CD8-positive, alpha-beta memory T cell (primary cell): ENCODE data around the gene RPL7A. TPM values are rescaled to one million over a fixed set of nuclear protein-coding genes. Genes with fewer than 3 reads are reported as not detected.
A peak's percentile ranks its signal among the peaks of the same experiment; 100 is the strongest.
"Not testable (repeated sequence)": the region's sequence is repeated elsewhere in the genome, so short reads cannot be mapped to it uniquely, and the experiment has no call there.

Experiments
- CTCF ChIA-PET: fragments of 350-600 bp; sonication (Branson Sonifier 250); formaldehyde crosslinking; loops from one replicate; lab custom pipeline; 2021; ENCODE audit warnings: antibody characterized with exemption; lab: Charles Lee
- POLR2A ChIA-PET: fragments of 350-600 bp; sonication (Branson Sonifier 250); formaldehyde crosslinking; loops from one replicate; lab custom pipeline; 2021; ENCODE audit warnings: antibody characterized with exemption; lab: Charles Lee
- DNase-seq, 5 donors: peaks; one replicate each; pipeline versions ENCODE4 v3.0.0 to v3.0.0-alpha.2; 2020 to 2022; ENCODE audit warnings: mixed read lengths in 1 of 5
- H3K27ac ChIP-seq: one replicate; pipeline ENCODE4 v1.7.0; 2013; ENCODE audit warnings: low read depth, mild to moderate bottlenecking, low read length, moderate library complexity
- H3K27me3 ChIP-seq: 2 replicates; pipeline ENCODE4 v1.7.0; 2013; ENCODE audit warnings: low read length, mild to moderate bottlenecking; ENCODE audit not compliant: insufficient read depth, poor library complexity, severe bottlenecking
- H3K36me3 ChIP-seq: 2 replicates; pipeline ENCODE4 v1.7.0; 2013; ENCODE audit warnings: mild to moderate bottlenecking, low read length, moderate library complexity; ENCODE audit not compliant: insufficient read depth
- H3K4me1 ChIP-seq: 2 replicates; pipeline ENCODE4 v1.7.0; 2013; ENCODE audit warnings: mild to moderate bottlenecking, low read length, moderate library complexity; ENCODE audit not compliant: insufficient read depth
- H3K4me3 ChIP-seq: 2 replicates; pipeline ENCODE4 v1.7.0; 2013; ENCODE audit warnings: mild to moderate bottlenecking, low read length
- H3K9me3 ChIP-seq: 2 replicates; pipeline ENCODE4 v1.7.0; 2013; ENCODE audit warnings: mild to moderate bottlenecking, low read length
- H3K27ac Mint-ChIP-seq, 8 donors: one replicate each; pipeline ENCODE4 v1.8.0; 2020 to 2021; ENCODE audit warnings: mixed read lengths in 8 of 8, mild to moderate bottlenecking in 6 of 8, inconsistent platforms in 3 of 8, moderate library complexity in 3 of 8
- H3K27me3 Mint-ChIP-seq, 2 donors: one replicate each; pipeline ENCODE4 v1.8.0; 2020 to 2021; ENCODE audit warnings: mixed read lengths in 2 of 2, mild to moderate bottlenecking in 1 of 2, moderate library complexity in 1 of 2
- H3K36me3 Mint-ChIP-seq, 3 donors: one replicate each; pipeline ENCODE4 v1.8.0; 2020 to 2021; ENCODE audit warnings: mixed read lengths in 3 of 3, inconsistent platforms in 1 of 3, mild to moderate bottlenecking in 1 of 3
- H3K4me1 Mint-ChIP-seq, 3 donors: one replicate each; pipeline ENCODE4 v1.8.0; 2020 to 2021; ENCODE audit warnings: mixed read lengths in 3 of 3, inconsistent platforms in 1 of 3, mild to moderate bottlenecking in 1 of 3
- H3K4me3 Mint-ChIP-seq, 7 donors: one replicate each; pipeline ENCODE4 v1.8.0; 2020 to 2021; ENCODE audit warnings: mixed read lengths in 7 of 7, mild to moderate bottlenecking in 6 of 7, moderate library complexity in 4 of 7, inconsistent platforms in 2 of 7
- H3K9me3 Mint-ChIP-seq, 5 donors: one replicate each; pipeline ENCODE4 v1.8.0; 2020 to 2022; ENCODE audit warnings: mixed read lengths in 5 of 5, mild to moderate bottlenecking in 3 of 5, moderate library complexity in 2 of 5, inconsistent platforms in 1 of 5
- polyA plus RNA-seq: library from polyadenylated mRNA; unstranded; fragments of 300-500 nt; fragmentation: Illumina TruSeq; gene quantifications from one replicate; pipeline ENCODE4 v1.2.3, GENCODE V29; 2021
- total RNA-seq, 2 experiments: library from RNA; stranded (reverse); gene quantifications; one replicate each; pipeline ENCODE4 v1.2.3, GENCODE V29; 2021

The RPL7A gene
- total RNA-seq (1,000 to 10,000 TPM; 3,139 to 3,155 TPM), polyA plus RNA-seq (1,038 TPM)

DNA sequence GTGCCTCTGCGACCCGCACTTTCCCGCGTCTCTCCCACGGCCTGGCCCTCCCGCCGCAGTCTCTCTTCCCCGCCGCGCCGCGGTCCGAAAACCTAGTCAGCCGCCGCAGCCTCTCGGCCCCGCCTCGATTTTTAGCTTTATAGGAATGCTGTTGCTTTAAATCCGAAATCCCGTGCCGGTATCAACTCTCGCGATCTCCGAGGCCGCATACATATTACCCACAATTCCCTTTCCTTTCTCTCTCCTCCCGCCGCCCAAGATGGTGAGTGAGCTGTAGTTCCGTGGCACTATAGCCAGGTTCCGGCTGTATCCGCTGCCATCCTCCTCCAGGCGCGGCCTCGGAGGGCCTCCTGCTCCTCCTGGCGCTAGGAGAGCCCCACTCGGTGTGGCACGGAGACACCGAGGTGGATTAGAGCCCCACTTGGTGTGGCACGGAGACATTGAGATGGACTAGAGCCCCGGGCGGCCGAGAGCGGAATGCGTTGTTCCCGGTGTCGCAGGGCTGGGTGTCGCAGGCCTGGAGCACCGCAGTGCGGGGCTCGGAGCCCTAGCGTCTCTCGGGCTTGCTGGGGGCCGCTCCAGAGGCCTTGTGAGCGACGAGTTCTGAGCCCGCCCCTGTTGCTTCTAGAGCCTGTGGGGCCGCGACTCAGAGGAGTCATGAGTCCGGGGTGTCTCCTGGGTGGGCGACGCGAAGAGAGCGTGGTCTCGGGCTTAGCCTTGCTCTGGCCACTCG is at the start of gene RPL7A, which contains the start of gene MED22:
RPL7A (plus strand) TSS at position 234 of the 733 bp plus-strand sequence; CDS start at position 260, 26 bp downstream.
MED22 (minus strand) TSS at position 147 of the 733 bp plus-strand sequence. CDS start 1,469 bp downstream, outside the sequence.
- peak; percentile 80 to 95 (median 90) for DNase-seq
- Mint-ChIP-seq H3K4me1 (peaks cover 29 to 47% (median 38%) of the 10 kb centered on the region in 3 donors), H3K27me3 (peaks cover 0 to 3% of the 10 kb centered on the region in 2 donors), H3K27ac (peak within 1 kb of the TSS; percentile 89 to 99 (median 98)), H3K9me3 (no peaks in the 10 kb centered on the region), H3K36me3 (peaks cover 7 to 86% (median 17%) of the 10 kb centered on the region in 3 donors), H3K4me3 (peak within 1 kb of the TSS; percentile 93 to 100 (median 99))
- peak within 1 kb of the TSS; percentile 92 for H3K27ac ChIP-seq
- no peaks in the 10 kb centered on the region for H3K9me3 ChIP-seq
- H3K36me3 ChIP-seq = peaks cover 56% of the 10 kb centered on the region
- peak within 1 kb of the TSS; percentile 99 for H3K4me3 ChIP-seq
- H3K27me3 ChIP-seq = no peaks in the 10 kb centered on the region
- POLR2A ChIA-PET = interaction anchor here (0.6 to 1.8 kb wide), 10 partner anchors 8 to 336 kb away, joined by 3 to 25 read pairs (median 6); partner anchors contain the start of genes REXO4, STKLD1, SURF1 and SURF2
- peaks cover 29% of the 10 kb centered on the region for H3K4me1 ChIP-seq
- CTCF ChIA-PET = interaction anchor here (0.8 to 6.1 kb wide), 4 partner anchors 8 to 56 kb away, joined by 3 to 47 read pairs (median 4); partner anchors contain the start of genes SURF1 and SURF2

DNA sequence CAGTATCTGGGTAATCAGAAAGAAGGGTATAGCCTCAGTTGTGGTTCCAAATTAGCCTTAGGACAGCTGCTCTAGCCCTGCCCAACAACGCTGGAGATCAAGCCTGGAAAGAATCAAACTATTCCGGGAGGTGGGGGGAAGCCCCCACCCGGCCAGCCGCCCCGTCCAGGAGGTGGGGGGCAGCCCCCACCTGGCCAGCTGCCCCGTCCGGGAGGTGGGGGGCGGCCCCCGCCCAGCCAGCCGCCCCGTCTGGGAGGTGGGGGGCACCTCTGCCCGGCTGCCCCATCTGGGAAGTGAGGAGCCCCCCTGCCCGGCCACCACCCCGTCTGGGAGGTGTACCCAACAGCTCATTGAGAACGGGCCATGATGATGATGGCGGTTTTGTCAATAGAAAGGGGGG is 48.0 kb upstream of the RPL7A start:
- CTCF ChIA-PET, H3K9me3 ChIP-seq, POLR2A ChIA-PET, H3K4me1 ChIP-seq, H3K36me3 ChIP-seq, H3K9me3 Mint-ChIP-seq, H3K36me3 Mint-ChIP-seq, H3K4me3 ChIP-seq, H3K4me1 Mint-ChIP-seq, DNase-seq, H3K27ac ChIP-seq, H3K27me3 ChIP-seq, H3K27ac Mint-ChIP-seq, H3K4me3 Mint-ChIP-seq: not testable (repeated sequence)
- H3K27me3 Mint-ChIP-seq = peaks cover 15 to 25% of the 10 kb centered on the region in 2 donors

DNA sequence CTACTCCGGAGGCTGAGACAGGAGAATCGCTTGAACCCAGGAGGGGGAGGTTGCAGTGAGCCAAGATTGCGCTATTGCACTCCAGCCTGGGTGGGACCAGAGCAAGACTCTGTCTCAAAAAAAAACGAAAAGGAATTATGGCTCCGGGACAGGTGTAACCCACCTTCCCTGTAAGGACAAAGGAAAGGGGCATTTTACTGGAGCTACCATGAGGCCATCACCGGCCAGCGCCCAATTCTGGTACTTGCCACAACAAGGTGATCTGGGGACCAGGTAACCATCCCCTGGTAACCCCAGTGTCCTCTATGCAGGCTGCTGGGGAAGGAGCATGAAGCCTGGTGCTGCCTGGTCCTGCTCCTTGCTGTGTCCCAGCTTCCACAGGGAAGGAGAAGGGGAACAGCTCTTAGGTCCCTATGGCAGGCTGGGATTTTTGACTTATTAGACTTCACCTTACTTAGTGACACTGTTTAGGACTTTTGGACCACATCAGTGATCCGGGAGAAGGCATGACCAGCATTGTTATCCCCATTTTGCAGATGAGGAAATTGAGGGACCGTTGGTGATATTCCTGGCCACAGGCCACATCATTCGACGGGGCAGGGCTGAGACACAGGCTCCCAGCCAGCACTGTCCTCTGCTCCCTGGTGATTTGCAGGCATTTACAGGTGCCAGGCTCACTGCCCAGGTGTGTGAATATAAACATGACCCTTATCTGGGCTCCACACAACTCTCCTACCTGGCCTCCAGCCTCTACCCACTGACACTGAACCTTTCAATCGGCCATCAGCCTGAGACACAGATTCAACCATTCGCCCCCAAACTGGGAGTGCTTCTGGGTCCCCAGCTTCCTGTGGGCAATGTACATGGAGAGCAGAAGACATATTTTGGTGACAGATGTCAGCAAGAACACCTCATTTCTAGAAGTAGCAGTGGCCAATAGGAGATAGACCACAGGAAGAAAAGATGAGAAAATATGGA is 46.5 kb upstream of the RPL7A start:
- Mint-ChIP-seq H3K4me3 (no peak overlapping the region), H3K36me3 (no peaks in the 10 kb centered on the region), H3K4me1 (no peaks in the 10 kb centered on the region), H3K9me3 (no peaks in the 10 kb centered on the region), H3K27me3 (peaks cover 9 to 19% of the 10 kb centered on the region in 2 donors), H3K27ac (peak overlapping the region in 1 of 8 donors; percentile 29)
- H3K4me3 ChIP-seq = no peak overlapping the region
- DNase-seq = no peak
- ChIA-PET POLR2A (no interaction called here), CTCF (no interaction called here)
- no peak overlapping the region for H3K27ac ChIP-seq
- H3K36me3 ChIP-seq = no peaks in the 10 kb centered on the region
- no peaks in the 10 kb centered on the region for H3K4me1 ChIP-seq
- no peaks in the 10 kb centered on the region for H3K9me3 ChIP-seq
- no peaks in the 10 kb centered on the region for H3K27me3 ChIP-seq

- H3K4me3 ChIP-seq = no peak overlapping the region
- H3K36me3 Mint-ChIP-seq = no peaks in the 10 kb centered on the region
- CTCF ChIA-PET = no interaction called here
Measured at GRCh38 chr9:133303266-133304157, 44.5 kb upstream of the RPL7A start.

DNA sequence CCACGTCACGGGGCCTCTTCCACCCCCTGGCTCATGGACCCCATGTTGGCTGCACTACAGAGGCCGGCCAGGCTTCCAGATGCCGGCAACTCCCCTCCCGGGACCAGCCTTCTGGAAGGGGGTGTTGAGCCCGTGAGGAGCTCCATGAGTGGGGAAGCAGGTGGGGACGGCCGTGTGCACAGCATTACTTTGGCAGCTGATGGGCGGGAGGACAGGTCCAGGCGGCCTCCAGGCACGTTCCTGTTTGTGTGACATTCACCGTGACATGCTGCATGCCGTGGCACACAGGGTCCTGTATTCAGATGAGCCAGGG is 43.9 kb upstream of the RPL7A start:
- no peaks in the 10 kb centered on the region for H3K4me1 Mint-ChIP-seq
- no peaks in the 10 kb centered on the region for H3K36me3 ChIP-seq
- ChIA-PET CTCF (no interaction called here), POLR2A (no interaction called here)
- no peak overlapping the region for H3K4me3 ChIP-seq
- H3K27me3 Mint-ChIP-seq = peaks cover 4 to 22% of the 10 kb centered on the region in 2 donors
- H3K9me3 Mint-ChIP-seq = no peaks in the 10 kb centered on the region
- no peaks in the 10 kb centered on the region for H3K9me3 ChIP-seq
- no peaks in the 10 kb centered on the region for H3K27me3 ChIP-seq
- H3K4me3 Mint-ChIP-seq = no peak overlapping the region
- H3K27ac Mint-ChIP-seq = no peak overlapping the region
- no peak overlapping the region for H3K27ac ChIP-seq
- no peak for DNase-seq
- H3K4me1 ChIP-seq = no peaks in the 10 kb centered on the region
- no peaks in the 10 kb centered on the region for H3K36me3 Mint-ChIP-seq

More at GRCh38 chr9:133303266-133304157, 44.5 kb upstream of the RPL7A start:
- no peak overlapping the region for H3K27ac ChIP-seq
- POLR2A ChIA-PET = no interaction called here
- peaks cover 5 to 21% of the 10 kb centered on the region in 2 donors for H3K27me3 Mint-ChIP-seq
- no peaks in the 10 kb centered on the region for H3K4me1 Mint-ChIP-seq
- DNase-seq = no peak
- H3K36me3 ChIP-seq = no peaks in the 10 kb centered on the region
- H3K4me1 ChIP-seq = no peaks in the 10 kb centered on the region
- no peak overlapping the region for H3K4me3 Mint-ChIP-seq
- no peaks in the 10 kb centered on the region for H3K9me3 ChIP-seq
- H3K27me3 ChIP-seq = no peaks in the 10 kb centered on the region
- H3K9me3 Mint-ChIP-seq = no peaks in the 10 kb centered on the region
- no peak overlapping the region for H3K27ac Mint-ChIP-seq

GRCh38 chr9:133304477-133305377 is 43.3 kb upstream of the RPL7A start:
- no peak for DNase-seq
- H3K4me3 ChIP-seq = no peak overlapping the region
- POLR2A ChIA-PET = no interaction called here

DNA sequence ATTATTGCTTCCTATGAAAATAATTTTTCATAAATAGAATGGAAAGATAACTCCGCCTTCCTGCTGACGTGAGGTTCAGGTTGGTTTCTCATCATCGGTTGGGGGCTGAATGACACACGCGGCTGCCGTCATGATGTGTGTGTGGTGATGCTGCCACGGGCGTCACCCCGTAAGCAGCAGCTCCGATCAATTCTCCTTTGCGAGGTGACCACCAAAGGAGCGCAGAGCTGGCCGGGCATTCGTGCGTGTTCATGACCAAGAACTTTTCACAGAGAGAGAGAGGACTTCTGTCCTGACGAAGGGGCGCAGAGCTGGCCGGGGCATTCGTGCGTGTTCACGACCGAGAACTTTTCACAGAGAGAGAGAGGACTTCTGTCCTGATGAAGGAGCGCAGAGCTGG is 42.3 kb upstream of the RPL7A start:
- ChIA-PET CTCF (interaction anchor here (0.7 kb wide), 1 partner anchor 182 kb away, joined by 3 read pairs; no protein-coding TSS in a partner anchor), POLR2A (no interaction called here)
- Histone ChIP-seq H3K27me3 (no peaks in the 10 kb centered on the region), H3K36me3 (no peaks in the 10 kb centered on the region), H3K27ac (no peak overlapping the region), H3K9me3 (no peaks in the 10 kb centered on the region), H3K4me1 (no peaks in the 10 kb centered on the region), H3K4me3 (no peak overlapping the region)
- Mint-ChIP-seq H3K36me3 (no peaks in the 10 kb centered on the region), H3K4me1 (no peaks in the 10 kb centered on the region), H3K27me3 (peaks cover 15 to 25% of the 10 kb centered on the region in 2 donors), H3K27ac (no peak overlapping the region), H3K9me3 (no peaks in the 10 kb centered on the region), H3K4me3 (no peak overlapping the region)
- DNase-seq = no peak

More at GRCh38 chr9:133304477-133305377, 43.3 kb upstream of the RPL7A start:
- H3K9me3 Mint-ChIP-seq = no peaks in the 10 kb centered on the region
- Histone ChIP-seq H3K27me3 (no peaks in the 10 kb centered on the region), H3K36me3 (no peaks in the 10 kb centered on the region), H3K27ac (no peak overlapping the region), H3K4me1 (no peaks in the 10 kb centered on the region), H3K9me3 (no peaks in the 10 kb centered on the region)
- no peak overlapping the region for H3K4me3 Mint-ChIP-seq
- peaks cover 9 to 24% of the 10 kb centered on the region in 2 donors for H3K27me3 Mint-ChIP-seq
- CTCF ChIA-PET = no interaction called here
- H3K27ac Mint-ChIP-seq = no peak overlapping the region
- H3K36me3 Mint-ChIP-seq = no peaks in the 10 kb centered on the region
- H3K4me1 Mint-ChIP-seq = no peaks in the 10 kb centered on the region
